ENCODE data around the gene C6orf89. TPM values are rescaled to one million over a fixed set of nuclear protein-coding genes. Genes with fewer than 3 reads are reported as not detected.

C6orf89 gene
- polyA plus RNA-seq, 3 donors = 19.2 to 37.5 (median 29.2) TPM

GRCh38 chr6:36853325-36853724 lies 32.4 kb upstream of the C6orf89 start:
- Mint-ChIP-seq H3K4me3 (no peak overlapping the region), H3K27ac (peak overlapping the region; percentile 90 to 97 (median 94)), H3K27me3 (ENCODE audit: low read depth in 3 of 3) (peaks cover 0 to 4% (median 4%) of the 10 kb centered on the region in 3 donors), H3K4me1 (peaks cover 55% of the 10 kb centered on the region), H3K9me3 (peaks cover 14 to 25% (median 22%) of the 10 kb centered on the region in 7 donors), H3K36me3 (peaks cover 43 to 44% of the 10 kb centered on the region in 2 donors)
- Histone ChIP-seq H2AFZ (ENCODE audit: insufficient read depth, low read depth, low read length, poor library complexity, severe bottlenecking) (no peak overlapping the region), H3K27me3 (ENCODE audit: control insufficient read depth in 2 of 2, insufficient read depth in 2 of 2, low read length in 2 of 2) (no peaks in the 10 kb centered on the region), H3K79me2 (ENCODE audit: insufficient read depth, low read length) (peaks cover 3% of the 10 kb centered on the region), H3K4me2 (replicated peaks; ENCODE audit: extremely low read depth, low read length, poor library complexity, severe bottlenecking) (no peak overlapping the region), H3K36me3 (replicated peaks in 1 of 2; ENCODE audit: control insufficient read depth in 1 of 2, insufficient read depth in 2 of 2, low read length in 2 of 2) (peaks cover 6 to 19% of the 10 kb centered on the region in 2 donors), H4K20me1 (ENCODE audit: insufficient read depth, low read length) (no peaks in the 10 kb centered on the region), H3K9ac (ENCODE audit: insufficient read depth, low read length, poor library complexity, severe bottlenecking) (no peak overlapping the region), H3K4me1 (ENCODE audit: control insufficient read depth in 1 of 2, insufficient read depth in 2 of 2, low read length in 2 of 2) (peaks cover 49 to 52% of the 10 kb centered on the region in 2 donors), H3K27ac (ENCODE audit: low read depth in 1 of 2, low read length in 2 of 2) (peak overlapping the region; percentile 58 to 67), H3K4me3 (replicated peaks in 1 of 3; ENCODE audit: low read depth in 2 of 3, low read length in 3 of 3) (no peak overlapping the region), H3K9me3 (replicated peaks in 1 of 2; ENCODE audit: control insufficient read depth in 1 of 2, insufficient read depth in 1 of 2, low read length in 2 of 2) (peaks cover 4 to 7% of the 10 kb centered on the region in 2 donors)
- intact Hi-C loops (cut with micrococcal nuclease) = loop anchor here (5.0 kb wide), 3 partner anchors 34 to 171 kb away; partner anchors contain the start of gene C6orf89 (in 1 of the 2)
- DNase-seq = peak; percentile 89 to 98 (median 97)
- WGBS (ENCODE audit: insufficient coverage) = 28% methylated on average over 3 of the region's 5 CpGs
- TF ChIP-seq CTCF (IDR thresholded peaks at IDR 0.05) = no peak

GRCh38 chr6:36855750-36856149 lies 30.0 kb upstream of the C6orf89 start:
- H3K27ac ChIP-seq (ENCODE audit: low read depth in 1 of 2, low read length in 2 of 2) = no peak overlapping the region
- H3K4me1 Mint-ChIP-seq = peaks cover 34% of the 10 kb centered on the region
- H3K9me3 Mint-ChIP-seq = peaks cover 13 to 18% (median 16%) of the 10 kb centered on the region in 7 donors
- H3K4me3 ChIP-seq (replicated peaks in 1 of 3; ENCODE audit: low read depth in 2 of 3, low read length in 3 of 3) = no peak overlapping the region
- H3K36me3 ChIP-seq (replicated peaks in 1 of 2; ENCODE audit: control insufficient read depth in 1 of 2, insufficient read depth in 2 of 2, low read length in 2 of 2) = peaks cover 6 to 21% of the 10 kb centered on the region in 2 donors
- no peak overlapping the region for H3K4me2 ChIP-seq (replicated peaks; ENCODE audit: extremely low read depth, low read length, poor library complexity, severe bottlenecking)
- H4K20me1 ChIP-seq (ENCODE audit: insufficient read depth, low read length) = no peaks in the 10 kb centered on the region
- H3K27ac Mint-ChIP-seq = peak overlapping the region in 4 of 7 donors; percentile 40 to 71 (median 52)
- WGBS (ENCODE audit: insufficient coverage) = 98% methylated on average over 7 of the region's 10 CpGs
- peaks cover 3 to 4% of the 10 kb centered on the region in 2 donors for H3K9me3 ChIP-seq (replicated peaks in 1 of 2; ENCODE audit: control insufficient read depth in 1 of 2, insufficient read depth in 1 of 2, low read length in 2 of 2)
- H2AFZ ChIP-seq (ENCODE audit: insufficient read depth, low read depth, low read length, poor library complexity, severe bottlenecking) = no peak overlapping the region
- no peak overlapping the region for H3K9ac ChIP-seq (ENCODE audit: insufficient read depth, low read length, poor library complexity, severe bottlenecking)
- DNase-seq = no peak
- H3K79me2 ChIP-seq (ENCODE audit: insufficient read depth, low read length) = peaks cover 17% of the 10 kb centered on the region
- no peak overlapping the region for H3K4me3 Mint-ChIP-seq
- peaks cover 48 to 53% of the 10 kb centered on the region in 2 donors for H3K36me3 Mint-ChIP-seq
- intact Hi-C loops (cut with micrococcal nuclease) = no loop called here
- no peaks in the 10 kb centered on the region for H3K27me3 Mint-ChIP-seq (ENCODE audit: low read depth in 3 of 3)
- H3K27me3 ChIP-seq (ENCODE audit: control insufficient read depth in 2 of 2, insufficient read depth in 2 of 2, low read length in 2 of 2) = no peaks in the 10 kb centered on the region
- no peak for TF ChIP-seq CTCF (IDR thresholded peaks at IDR 0.05)
- peaks cover 28 to 30% of the 10 kb centered on the region in 2 donors for H3K4me1 ChIP-seq (ENCODE audit: control insufficient read depth in 1 of 2, insufficient read depth in 2 of 2, low read length in 2 of 2)

Measured in CD14-positive monocyte (primary cell).